Measurements from ENCODE around the gene HS2ST1.
"Not testable (repeated sequence)": the region's sequence is repeated elsewhere in the genome, so short reads cannot be mapped to it uniquely, and the experiment has no call there.

The HS2ST1 gene

DNA sequence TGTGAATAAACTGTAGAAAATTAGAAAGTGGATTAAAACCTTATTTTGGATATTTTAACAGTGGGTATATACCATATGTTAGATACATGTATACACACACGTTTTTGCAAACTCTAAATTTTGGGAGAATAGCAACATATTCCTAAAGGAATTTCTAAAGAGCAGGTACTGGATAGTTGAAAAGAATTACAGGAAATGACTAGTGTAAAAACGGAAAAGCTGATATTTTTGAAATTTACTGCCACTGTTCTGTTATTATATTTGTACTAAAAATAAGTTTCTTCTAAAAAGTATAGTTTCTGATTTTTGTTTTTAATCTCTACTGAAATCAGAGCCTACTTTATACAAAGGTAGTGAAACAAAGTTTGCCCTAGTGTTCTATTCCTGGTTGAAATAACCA, 114.1 kb downstream of the HS2ST1 start:
- no peak for DNase-seq

DNA sequence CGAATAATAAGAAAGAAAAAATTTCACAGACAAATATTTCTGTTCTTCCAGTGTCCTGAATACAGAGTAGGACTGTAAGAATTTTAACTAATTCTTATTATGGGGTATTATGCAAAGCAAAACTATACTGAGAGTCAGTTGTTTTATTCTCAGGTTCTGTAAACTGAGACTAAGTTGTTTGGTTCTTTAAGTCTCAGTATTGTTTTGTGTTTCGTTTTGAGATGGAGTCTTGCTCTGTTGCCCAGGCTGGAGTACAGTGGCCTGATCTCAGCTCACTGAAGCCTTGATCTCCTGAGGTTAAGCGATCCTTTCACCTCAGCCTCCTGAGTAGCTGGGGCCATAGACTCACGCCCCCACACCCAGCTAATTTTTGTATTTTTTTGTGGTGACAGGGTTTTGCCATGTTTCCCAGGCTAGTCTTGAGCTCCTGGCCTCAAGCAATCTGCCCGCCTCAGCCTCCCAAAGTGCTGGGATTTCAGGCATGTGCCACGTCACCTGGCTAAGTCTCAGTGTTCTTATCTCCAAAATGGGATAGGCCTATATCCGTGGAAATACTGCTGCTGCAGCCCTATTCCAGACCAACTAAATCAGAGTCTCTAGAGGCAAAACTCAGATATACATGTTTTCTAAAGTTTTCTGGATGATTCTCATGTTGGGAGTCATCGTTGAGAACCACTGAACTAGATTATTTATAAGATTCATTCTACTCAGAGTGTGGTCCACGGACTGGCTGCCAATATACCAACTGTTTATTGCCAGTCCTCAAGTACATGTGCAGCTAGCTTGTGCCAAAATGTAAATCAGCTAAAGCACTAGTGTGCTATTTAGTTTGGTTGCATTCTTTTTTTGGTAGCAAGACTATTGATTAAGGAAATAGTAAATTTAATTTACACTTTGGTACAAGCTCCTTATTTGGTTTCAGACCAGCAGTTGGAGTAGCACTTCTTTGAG, 116.6 kb downstream of the HS2ST1 start:
- DNase-seq = no peak

DNA sequence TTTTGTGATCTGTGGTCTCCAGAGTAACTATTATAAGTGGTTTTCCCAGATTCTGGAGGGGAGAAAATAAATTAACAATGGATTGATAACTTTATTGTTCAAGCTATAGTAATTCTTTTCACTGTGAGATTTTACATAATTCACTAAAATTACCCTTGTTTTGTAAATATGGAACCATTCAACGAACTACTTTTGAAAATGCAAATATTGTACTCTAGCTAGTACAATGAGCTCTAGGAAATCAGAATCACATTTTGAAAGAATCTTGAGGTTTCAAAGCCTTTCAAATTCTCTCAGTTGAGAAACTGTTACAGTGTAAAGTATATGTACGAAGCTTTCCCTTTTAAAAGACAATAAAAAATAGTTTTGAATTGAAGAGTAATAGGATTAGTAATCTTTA, 119.9 kb downstream of the HS2ST1 start:
- DNase-seq = no peak

DNA sequence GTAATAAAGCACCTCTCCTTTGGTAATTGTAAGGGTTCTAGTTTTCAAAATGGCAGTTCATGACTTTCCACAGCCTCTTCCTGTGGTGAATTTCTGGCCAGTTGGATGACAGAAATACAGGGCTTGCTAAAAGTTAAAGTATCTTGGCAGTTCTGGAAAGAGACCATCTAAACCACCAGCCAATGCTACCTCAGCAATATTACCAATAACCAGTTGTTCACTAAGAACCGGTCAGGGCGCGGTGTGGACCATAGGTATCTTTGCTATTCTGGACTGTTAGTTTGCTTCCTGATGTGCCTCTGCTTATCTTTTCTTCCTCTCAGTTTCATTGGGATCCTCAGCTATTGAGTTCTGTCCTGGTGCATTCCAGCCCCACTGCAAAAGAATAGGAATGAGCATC, 124.7 kb downstream of the HS2ST1 start:
- no peak for DNase-seq

DNA sequence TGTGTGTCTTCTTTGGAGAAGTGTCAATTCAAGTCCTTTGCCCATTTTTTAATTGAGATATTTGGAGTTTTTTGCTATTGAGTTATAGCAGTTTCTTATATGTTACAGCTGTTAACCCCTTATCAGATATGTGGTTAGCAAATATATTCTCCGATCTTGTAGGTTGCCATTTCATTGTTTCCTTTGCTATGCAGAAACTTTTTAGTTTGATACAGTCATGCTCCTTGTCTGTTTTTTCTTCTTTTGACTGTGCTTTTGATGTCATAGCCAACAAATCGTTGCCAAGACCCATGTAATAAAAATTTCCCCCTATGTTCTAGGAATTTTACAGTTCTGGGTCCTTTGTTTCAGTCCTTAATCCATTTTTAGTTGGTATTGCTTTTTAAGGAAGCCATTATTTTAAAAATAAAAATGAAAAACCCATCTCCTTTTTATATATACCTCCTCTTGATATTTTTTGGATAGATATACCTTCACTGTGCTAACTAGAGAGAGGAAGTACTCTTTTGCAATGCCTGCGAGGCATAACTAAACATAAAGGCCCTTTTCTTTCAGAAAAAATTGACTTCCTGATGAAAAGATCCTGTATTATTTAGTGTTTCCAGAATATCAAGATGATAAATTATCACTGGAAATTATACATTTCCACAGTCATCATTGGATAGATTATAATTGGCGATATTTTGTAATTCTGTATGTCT, 127.8 kb downstream of the HS2ST1 start:
- no peak for DNase-seq

GRCh38 chr1:87044424-87044823, 130.0 kb downstream of the HS2ST1 start:
- no peak for DNase-seq

- DNase-seq = no peak
Observed at GRCh38 chr1:87044840-87045239, 130.4 kb downstream of the HS2ST1 start.

DNA sequence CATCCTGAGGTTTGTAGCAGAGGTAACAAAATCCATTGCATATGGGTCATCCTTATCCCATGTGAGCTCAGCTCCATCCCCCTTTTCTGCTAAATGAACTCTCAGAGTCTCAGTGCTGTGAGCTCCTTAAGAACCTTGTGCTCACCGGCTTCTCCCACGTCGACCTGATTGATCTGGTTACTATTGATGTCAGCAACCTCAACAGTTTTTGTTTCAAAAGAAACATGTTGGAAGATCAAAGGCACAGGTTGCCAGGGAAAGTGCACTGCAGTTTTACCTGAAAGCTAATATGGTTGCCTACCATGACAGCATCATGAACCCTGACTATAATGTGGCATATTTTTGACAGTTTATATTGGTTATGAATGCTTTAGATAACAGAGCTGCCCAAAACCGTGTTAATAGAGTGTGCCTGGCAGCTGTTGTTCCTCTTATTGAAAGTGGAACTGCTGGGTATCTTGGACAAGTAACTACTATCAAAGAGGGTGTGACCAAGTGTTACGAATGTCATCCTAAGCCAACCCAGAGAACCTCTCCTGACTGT, 131.4 kb downstream of the HS2ST1 start:
- peak; percentile 34 for DNase-seq

DNA sequence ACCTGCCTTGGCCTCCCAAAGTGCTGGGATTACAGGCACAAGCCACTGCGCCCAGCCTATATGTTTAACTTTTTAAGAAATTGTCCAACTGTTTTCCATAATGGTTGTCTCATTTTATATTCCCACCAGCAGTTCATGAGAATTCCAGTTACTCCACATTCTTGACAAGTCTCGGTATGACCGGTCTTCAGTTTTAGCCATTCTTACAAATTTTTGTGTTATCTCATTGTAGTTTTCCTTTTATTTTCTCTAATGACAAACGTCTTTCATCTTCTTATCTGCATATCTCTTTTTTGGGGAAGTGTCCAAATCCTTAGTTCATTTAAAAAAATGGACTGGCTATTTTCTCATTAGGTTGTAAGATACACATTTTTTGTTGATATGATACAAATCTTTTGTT, 132.5 kb downstream of the HS2ST1 start:
- DNase-seq = no peak

DNA sequence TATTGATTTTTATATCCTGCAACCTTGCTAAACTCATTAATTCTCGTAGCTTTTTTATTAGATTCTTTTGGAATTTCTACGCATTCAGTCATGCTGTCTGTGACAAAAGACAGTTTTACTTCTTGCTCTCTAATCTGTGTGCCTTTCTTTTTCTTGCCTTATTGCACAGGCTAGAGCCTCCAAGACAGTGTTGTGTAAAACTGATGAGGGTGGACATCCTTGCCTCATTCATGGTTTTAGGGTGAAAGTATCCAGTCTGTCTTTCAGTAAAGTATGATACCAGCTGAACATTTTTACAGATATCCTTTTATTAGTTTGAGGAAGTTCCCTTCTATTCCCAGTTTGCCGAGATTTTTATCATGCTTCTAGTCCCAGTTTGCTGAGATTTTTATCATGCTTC, 133.8 kb downstream of the HS2ST1 start:
- no peak for DNase-seq

GRCh38 chr1:87051965-87052364, 137.5 kb downstream of the HS2ST1 start:
- no peak for DNase-seq

DNA sequence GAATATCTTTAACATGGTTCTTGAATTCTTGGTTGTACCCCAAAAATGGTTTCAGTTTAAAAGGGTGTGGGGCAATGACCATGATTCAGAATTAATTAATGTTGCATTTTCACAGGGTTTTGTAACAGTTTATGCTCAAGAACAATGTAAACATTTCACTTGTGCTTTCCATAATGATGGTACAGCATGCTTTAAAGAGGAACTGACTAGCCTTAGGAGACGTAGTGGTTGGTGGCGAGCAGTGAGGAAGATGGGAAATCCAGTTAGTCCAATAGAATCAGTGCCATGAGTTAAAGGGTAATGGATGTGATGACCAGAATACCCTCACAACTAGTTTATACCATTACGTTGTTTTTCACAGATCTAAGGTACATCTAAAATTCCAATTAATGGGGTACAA, 138.0 kb downstream of the HS2ST1 start:
- DNase-seq = no peak

DNA sequence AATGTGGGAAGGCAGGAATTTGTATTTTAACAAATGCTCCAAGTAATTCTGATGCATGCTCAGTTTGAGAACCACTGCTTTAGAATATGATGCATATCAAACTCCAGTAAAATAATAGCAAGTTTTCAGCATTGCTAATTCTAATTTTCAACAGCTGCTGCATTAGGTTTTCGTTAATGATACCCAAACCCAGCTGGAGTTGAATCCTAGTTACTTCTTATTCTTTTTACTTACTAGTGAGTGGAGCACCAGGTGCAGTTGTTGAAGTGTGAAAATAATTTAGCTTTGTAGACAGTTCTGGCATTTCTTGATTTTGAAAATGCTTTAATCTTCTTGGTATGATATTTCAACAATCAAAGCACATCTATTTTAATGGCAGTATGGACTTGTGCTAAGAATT, 138.5 kb downstream of the HS2ST1 start:
- DNase-seq = no peak

GRCh38 chr1:87053446-87053845, 139.0 kb downstream of the HS2ST1 start:
- no peak for DNase-seq

DNA sequence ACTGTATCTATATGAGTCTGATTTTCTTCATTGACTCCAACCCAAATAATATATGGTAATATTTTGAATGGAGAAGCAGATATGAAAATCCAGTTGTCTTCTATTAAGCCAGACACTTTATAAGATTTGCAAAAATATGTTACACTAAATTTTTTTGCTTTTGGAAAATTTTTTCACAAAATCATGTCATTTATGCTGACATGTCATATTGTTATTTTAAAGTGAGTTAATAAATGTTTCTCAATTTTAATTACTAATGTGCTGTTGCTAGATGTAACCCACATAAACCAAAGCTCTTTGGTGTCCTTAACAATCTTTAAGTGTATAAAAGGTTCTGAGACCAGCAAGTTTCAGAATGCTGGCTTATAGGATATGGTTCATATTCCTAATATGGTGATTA, 142.5 kb downstream of the HS2ST1 start:
- DNase-seq = no peak

- DNase-seq = no peak
Observed at GRCh38 chr1:87058343-87058649, 143.9 kb downstream of the HS2ST1 start.

GRCh38 chr1:87061742-87062156, 147.3 kb downstream of the HS2ST1 start:
- no peak for DNase-seq

DNA sequence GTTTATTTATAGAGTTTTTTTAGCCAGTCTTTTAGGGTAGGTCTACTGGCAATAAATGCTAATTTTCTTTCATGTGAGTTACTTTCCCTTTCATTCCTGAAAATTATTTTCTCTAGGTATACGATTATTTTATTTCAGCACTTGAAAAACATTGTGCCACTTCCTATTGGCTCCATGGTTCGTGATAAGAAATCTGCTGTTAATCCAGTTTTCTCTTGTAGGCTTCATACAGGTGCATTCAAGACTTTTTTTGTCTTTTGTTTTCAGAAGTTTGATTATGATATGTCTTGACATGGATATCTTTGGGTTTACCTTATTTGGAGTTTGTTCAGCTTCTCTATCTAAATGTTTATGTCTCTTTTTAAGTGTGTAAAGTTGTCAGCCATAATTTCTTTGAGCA, 148.3 kb downstream of the HS2ST1 start:
- no peak for DNase-seq

DNA sequence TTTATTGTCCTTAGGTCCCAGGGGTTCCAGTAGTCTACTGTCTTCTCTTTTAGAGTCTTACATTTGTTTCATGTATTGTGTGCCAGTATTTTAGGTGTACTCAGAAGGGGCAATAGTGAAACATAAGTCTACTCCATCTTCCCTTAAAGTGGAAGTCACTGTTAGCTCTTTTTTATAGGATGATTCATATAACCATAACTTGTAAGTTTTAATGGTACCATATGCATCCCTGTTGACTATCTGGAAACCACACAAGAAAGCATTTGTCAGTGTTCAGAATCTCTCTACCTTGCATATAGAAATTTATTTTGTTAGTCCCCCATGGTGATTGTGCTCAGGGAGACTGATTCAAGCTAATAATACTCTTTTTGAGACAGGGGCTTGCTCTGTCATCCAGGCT, 149.9 kb downstream of the HS2ST1 start:
- DNase-seq = no peak

DNA sequence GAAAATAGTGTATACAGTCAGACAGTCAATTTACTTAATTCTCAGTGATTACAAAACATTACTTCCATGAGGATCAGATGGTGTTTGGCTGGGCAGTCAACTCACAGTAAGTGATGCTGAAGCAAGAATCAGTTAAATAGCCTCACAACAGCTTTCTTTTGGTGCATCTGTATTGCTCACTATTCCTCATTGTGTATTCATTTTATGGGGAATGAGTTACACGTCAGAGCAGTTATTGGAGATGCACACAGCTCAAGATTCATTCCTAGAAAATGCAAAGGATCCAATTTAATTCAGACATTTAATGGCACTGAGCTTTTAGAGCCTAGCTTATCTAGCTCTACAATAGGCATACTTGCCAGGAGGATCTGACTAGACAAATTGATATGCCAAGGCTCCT, 150.6 kb downstream of the HS2ST1 start:
- DNase-seq = no peak

DNA sequence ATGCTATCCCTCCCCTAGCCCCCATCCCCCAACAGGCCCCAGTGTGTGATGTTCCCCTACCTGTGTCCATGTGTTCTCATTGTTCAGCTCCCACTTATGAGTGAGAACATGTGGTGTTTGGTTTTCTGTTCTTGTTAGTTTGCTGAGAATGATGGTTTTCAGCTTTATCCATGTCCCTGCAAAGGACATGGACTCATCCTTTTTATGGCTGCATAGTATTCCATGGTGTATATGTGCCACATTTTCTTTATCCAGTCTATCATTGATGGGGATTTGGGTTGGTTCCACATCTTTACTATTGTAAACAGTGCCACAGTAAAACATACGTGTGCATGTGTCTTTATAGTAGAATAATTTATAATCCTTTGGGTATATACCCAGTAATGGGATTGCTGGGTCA, 152.3 kb downstream of the HS2ST1 start:
- DNase-seq = not testable (repeated sequence)

- DNase-seq = no peak
Observed at GRCh38 chr1:87072411-87072810, 158.0 kb downstream of the HS2ST1 start.

DNA sequence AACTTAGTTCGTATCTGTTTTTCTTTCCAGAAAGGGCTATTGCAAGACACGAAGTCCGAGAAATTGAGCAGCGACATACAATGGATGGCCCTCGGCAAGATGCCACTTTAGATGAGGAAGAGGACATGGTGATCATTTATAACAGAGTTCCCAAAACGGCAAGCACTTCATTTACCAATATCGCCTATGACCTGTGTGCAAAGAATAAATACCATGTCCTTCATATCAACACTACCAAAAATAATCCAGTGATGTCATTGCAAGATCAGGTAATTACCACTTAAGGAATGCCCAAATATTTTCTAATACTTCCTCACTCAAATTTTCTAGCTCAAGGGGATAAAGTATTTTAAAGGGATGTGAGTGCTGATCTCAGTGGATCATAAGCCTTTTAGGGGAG, 158.5 kb downstream of the HS2ST1 start:
- no peak for DNase-seq

All from stimulated activated CD4-positive, alpha-beta T cell treated with anti-CD3 and anti-CD28 coated beads, Interleukin-2, amount 100 ng/mL, for 24 hours (primary cell).